GM18868 (cell line): ENCODE data around the gene TXNRD3.

Experiments used
- ATAC-seq: cut with Tn5 transposase; IDR thresholded peaks from one replicate; pipeline ENCODE4 v1.9.1; 2021; ENCODE audit warnings: mild to moderate bottlenecking, moderate library complexity; ENCODE audit not compliant: unreplicated experiment

Gene TXNRD3

GRCh38 chr3:126654571-126655383 is at the start of gene TXNRD3:
Gene TXNRD3, minus strand, starts transcription at chr3:126655124.
- no peak for ATAC-seq

DNA sequence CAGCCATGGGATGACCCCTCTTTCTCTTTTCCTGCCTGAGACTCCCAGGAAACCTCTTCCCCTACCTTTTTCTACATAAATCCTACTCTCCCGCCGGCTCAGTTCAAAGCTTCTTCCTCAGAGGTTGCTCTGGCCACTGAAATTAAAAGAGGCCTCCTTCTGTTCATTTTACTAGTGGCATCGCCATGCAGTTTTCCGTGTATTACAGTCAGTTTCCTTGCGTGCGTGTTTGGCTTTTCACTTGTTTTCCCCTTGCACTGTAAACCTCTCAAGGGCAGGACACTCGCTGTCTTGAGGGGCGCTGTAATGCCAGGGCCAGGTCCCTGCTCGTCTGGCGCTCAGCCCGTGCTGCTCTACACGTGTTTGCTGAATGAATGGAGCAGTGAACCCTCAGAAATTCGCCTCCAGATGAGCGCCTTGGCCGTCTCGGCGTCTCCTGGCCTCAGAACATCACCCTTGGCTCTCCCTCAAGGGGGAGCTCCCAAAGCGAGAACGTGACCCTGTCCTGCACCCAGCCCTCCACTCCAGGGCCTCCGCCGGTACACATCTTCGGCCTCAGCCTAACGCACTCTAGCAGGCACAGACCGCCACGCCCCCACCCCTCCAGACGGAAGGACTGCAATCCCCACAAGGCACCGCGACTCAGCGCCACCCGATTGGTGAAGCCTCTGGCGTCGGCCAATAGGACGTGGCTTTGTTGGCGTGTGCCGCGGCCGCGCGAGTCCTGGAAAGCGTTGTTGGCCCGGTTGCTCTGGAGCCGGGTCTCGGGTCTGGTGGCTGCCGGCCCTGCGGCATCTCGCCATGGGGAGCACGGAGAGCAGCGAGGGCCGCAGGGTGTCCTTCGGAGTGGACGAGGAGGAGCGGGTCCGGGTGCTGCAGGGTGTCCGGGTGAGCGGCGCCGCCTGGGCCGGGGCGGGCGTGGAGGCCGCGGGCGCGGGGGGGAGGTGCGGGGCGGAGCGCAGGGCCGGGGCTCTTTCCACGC is 48.9 kb upstream of the TXNRD3 start, which contains the start of gene CHCHD6:
TSS of gene CHCHD6 (plus strand) at position 729 of the 982 bp plus-strand sequence. CDS start at position 802, 73 bp downstream.
- ATAC-seq, result peak; percentile 100

DNA sequence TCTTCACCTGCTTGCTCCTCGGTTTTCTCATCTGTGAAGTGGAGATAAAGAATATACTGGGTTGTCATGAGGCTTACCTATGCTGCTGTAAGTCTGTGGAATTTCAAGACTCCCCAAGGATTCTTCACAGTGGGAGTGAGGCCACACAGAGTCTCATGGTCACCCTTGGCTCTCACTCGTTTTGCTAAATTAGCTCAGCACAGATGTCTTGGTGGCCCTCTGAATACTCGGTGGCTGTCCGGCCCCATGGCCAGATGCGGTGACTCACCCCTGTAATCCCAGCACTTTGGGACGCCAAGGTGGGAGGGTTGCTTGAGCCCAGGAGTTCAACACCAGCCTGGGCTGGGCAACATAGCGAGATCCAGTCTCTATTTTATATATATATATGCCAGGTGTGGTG is 44.1 kb upstream of the TXNRD3 start:
- ATAC-seq, result no peak

DNA sequence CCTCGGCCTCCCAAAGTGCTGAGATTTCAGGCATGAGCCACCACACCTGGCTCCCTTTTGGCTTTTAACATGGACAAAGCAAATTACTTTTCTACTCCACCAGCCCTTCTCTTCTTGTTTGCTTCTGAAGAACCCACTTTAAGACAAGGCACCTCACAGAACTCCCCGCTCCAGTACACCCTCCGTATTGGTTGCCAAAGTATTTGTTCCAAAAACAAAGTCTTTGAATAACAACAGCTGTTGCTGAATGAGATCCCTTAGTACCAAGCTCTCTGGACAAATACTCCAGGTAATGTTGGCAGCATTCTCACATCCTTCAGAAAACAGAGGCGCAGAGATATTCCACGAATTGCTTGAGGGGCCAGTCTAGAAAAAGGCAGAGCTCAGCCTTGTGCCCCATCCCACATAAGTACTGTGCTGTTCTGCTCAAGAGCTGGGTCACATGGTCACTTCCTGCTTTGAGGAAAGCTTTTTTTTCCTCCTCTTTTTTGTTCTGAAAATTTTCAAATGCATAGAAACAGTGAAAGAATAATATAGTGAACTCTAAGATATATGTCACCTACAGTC is 41.9 kb upstream of the TXNRD3 start:
- no peak for ATAC-seq

DNA sequence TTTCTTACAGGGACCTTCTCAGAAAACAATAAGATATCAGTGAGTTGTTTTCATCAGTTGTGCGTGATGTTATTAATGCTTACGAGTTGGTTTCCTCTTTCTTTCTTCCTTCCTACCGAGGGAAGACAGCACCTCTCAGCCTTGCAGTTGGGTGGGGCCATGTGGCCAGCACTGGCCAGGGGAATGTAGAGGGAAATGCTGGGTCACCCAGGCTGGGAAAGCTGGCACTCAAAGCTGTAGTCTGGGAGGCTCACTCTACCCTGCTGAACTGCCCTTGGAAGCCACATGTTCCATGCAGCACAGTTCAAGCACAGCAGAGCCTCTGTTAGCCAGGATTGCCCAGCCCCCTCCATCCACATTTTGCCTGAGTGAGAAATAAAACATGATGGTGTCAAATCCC is 39.0 kb upstream of the TXNRD3 start:
- ATAC-seq, result no peak

GRCh38 chr3:126692858-126693257 is 37.9 kb upstream of the TXNRD3 start:
- ATAC-seq, result no peak

DNA sequence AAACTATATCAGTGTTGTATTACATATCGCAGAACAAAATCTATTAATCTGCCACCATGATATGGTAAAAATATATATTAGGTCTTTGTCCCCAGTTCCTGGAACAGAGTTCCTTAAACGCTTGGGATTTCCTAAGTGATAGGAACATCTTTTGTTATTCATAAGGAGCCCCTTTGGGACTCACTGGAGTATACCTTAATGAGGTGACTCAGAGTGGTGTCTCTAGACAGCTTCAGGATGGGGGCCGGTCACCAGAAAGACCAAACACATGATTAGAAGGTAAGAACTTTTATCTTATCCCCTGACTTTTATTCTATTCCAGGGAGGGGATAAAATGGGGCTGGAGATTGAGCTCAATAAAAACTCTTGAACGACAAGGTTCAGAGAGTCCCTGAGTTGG is 36.8 kb upstream of the TXNRD3 start:
- no peak for ATAC-seq

DNA sequence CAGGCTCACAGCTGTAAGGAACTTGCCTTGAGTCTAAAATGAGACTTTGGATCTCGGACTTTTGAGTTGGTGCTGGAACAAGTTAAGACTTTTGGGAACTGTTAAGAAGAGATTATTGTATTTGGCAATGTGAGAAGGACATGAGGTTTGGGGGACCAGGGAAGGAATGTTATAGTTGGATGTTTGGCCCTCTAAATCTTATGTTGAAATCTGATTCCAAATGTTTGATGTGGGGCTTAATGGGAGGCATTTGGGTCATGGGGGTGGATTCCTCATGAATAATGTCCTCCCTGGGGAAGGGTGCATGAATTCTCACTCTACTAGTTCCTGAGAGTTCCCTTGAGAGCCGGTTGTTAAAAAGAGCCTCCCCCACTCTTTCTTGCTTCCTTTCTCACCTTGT is 30.6 kb upstream of the TXNRD3 start:
- no peak for ATAC-seq

DNA sequence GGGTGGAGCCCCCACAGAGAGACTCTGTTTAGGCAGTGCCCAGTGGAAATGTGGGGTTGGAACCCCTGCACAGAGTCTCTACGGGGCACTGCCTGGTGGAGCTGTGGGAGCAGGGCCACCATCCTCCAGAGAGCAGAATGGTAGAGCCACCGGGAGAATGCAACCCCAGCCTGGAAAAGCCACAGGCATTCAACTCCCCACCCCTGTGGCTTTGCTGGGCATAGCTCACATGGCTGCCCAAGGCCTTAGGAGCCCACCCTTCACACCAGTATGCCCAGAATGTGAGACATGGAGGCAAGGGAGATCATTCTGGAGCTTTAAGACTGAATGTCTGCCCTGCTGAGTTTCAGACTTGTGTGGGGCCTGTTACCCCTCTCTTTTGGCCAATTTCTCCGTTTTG is 30.1 kb upstream of the TXNRD3 start:
- no peak for ATAC-seq

GRCh38 chr3:126684218-126684751 is 29.4 kb upstream of the TXNRD3 start:
- ATAC-seq, result no peak

GRCh38 chr3:126683069-126683468 is 28.1 kb upstream of the TXNRD3 start:
- no peak for ATAC-seq

DNA sequence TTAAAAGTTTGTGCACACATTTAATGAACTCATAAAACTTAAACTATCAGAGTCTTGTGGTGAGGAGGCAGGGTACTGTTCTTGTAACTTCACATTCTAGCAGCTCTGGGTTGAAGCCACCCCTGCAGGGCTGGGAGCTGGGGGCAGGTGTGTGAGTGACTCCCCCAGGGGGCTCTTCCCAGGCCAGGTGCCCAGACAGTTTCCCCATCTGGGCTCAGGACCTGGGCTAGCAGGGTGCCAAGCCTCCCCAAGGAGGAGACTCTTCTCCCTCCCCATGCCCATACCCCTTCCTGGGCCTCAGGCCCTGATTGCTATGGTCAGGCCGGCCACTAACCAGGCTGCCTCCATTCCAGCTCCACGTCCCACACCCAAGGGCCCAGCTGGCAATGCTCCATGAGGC is 27.1 kb upstream of the TXNRD3 start:
- ATAC-seq, result no peak

DNA sequence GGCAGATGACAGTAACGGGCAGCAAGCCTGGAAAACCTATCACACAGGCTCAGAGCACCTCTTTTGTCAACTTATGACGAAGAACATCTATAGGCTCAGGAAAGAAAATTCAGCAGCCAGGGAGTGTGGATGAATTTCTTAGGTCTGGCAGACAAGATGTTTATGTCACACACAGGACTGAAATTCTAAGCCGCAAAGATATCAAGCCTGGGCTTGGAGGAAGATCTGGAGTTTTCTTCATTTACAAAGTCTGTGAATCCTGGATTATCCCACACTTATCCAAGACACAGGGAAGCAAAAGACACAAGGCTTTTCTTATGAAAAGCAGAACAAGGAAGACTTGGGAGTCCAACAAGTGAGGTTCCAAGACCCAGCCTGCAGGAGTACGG is 25.7 kb upstream of the TXNRD3 start:
- no peak for ATAC-seq

DNA sequence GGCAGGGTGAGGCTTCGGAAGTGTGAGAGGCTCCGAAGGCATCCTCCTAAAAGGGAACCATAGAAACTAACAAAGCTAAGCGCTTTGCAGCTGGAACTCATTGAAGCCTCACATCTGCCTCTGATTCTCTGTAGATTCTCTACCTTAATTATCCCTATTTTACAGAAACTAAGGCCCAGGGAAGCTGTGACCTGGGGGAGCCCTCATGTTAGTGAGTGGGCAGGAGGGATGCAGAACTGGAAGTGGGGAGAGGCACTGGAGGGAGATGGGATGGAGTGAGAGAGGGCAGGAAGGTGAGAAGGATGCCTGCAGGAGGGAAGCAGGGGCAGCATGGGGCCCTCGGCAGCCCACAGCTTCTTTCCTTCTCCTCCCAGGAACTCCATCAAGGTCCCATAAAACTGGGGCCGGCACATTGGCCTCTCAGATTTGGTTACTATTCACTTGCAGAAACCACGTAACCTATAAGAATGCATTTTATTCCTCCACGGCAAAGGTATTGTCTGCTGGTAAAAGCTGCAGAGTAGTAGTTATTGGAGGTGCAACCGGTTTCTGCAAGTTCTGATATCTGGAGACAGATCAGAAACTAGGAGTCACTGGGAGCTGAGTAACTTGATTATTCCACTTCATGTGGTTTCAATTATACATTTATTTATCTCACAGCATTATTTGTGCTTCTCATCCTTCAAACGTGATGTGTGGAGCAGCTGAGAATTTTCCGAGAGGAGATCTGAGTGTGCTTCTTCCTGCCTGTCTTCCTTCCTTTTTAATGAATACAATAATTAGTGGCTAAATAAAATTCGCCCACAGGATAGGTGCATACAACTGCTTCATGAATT is 25.1 kb upstream of the TXNRD3 start:
- no peak for ATAC-seq

- ATAC-seq, result no peak
Observed at GRCh38 chr3:126679318-126679751, 24.4 kb upstream of the TXNRD3 start.

- no peak for ATAC-seq
Observed at GRCh38 chr3:126678693-126679317, 23.9 kb upstream of the TXNRD3 start.

- no peak for ATAC-seq
Observed at GRCh38 chr3:126677862-126678503, 23.1 kb upstream of the TXNRD3 start.

- ATAC-seq, result no peak
Observed at GRCh38 chr3:126676919-126677705, 22.2 kb upstream of the TXNRD3 start.
